HG02763 (cell line): ENCODE data around the gene OSR1.
"Not testable (repeated sequence)": the region's sequence is repeated elsewhere in the genome, so short reads cannot be mapped to it uniquely, and the experiment has no call there.

Experiments
- ATAC-seq: cut with Tn5 transposase; IDR thresholded peaks from one replicate; pipeline ENCODE4 v1.9.1; 2021; ENCODE audit warnings: mild to moderate bottlenecking, moderate library complexity; ENCODE audit not compliant: unreplicated experiment

Gene OSR1

DNA sequence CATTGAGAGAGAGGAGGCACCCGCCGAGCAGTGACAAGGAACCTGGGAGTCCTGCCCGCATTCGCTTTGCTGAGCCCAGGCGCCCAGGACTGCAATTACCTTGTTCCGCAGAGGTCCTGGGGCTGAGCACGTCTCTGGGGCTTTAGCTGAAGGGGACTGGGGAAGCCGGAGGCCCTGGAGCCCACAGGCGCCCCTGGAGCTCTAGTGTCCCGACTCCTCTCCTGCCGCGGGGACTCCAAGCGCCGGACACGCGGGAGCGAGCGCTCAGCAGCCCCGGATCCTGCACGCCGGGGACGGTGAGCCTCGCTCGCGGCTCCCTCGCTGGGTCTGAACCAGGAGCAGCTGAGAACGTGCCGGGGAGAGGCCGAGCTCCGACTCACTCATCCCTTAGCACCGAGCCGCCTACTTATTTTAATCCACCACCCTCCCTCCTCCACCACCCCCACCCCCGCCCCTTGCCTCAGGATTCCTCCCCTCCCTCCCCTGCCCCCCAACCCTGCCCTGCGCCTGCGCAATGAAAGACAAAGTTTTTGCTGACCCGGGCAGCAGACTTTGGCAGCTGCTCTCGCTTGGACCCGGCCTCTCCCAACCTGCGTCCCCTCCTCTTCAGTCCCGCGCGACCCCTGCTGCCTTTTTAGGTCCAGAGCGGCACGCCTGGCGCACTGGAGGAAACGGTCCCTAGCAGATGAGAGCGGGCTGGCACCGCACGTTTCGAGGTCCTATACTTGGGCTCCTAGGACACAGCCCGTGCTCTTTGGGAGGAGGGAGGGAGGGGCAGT, at the start of gene OSR1:
Gene OSR1 (minus strand): TSS at position 382 of the 779 bp plus-strand sequence. CDS start 4,818 bp downstream, outside the sequence.
- no peak for ATAC-seq

DNA sequence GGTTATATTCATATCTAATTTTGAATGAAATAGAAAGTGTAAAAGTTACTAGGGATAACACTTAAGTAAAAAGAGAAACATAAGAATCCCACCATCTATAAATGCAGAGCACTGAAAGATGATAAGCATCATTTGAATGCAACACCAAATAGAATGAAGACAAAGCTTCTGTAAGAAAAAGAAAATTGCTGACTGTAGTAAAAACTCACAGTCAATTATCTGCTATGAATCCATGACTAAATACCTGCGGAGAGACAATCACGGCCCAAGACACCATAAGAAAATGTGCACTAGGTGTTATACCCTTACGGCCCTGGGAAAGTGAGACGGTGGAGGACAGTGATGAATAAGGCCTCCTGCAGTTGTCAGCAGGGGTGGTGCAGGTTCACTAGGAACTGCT, 45.4 kb upstream of the OSR1 start:
- ATAC-seq, result no peak

DNA sequence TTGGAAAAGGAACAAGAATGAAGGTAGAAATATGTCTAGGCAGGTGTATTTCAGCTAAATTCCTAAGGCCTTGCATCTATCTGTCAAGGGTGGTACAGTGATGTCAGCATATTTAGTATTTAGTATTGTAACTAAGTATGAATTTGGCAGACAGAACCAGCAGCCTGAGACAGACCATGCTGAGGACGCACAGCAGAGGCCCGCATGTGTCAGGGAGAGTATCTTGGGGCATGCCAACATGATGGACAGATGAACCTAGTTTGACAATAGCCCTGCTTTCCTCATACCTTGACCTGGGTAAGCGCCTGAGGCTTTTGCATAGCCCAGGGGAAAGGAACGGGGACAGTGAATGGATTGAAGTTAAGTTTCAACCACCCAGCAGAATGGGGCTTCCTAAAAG, 33.8 kb upstream of the OSR1 start:
- ATAC-seq, result no peak

DNA sequence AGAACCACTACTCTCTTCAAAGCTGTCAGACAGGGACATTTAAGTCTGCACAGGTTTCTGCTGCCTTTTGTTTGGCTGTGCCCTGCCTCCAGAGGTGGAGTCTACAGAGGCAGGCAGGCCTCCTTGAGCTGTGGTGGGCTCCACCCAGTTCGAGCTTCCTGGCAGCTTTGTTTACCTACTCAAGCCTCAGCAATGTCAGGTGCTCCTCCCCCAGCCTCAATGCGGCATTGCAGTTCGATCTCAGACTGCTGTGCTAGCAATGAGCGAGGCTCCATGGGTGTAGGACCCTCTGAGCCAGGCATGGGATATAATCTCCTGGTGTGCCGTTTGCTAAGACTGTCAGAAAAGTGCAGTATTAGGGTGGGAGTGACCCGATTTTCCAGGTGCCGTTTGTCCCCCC, 31.0 kb upstream of the OSR1 start:
- not testable (repeated sequence) for ATAC-seq

DNA sequence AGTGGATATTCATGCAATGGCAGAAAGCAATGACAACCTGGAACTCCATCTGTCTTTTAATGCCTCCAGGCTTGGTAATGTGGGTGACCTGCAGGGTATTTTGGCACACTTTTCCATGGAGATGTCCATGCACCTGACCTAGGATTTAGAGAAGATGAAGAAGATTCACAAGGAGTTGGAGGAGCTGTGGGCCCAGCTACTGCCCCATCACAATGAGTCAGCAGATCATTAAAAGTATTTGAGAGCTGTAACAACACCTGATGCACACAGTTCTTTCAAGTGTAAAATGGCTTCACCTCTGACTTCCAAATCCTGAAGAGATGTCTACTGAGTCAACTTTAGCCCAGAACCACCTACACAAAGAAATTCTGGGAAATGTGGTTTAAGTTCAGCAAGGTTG, 22.1 kb upstream of the OSR1 start:
- no peak for ATAC-seq

DNA sequence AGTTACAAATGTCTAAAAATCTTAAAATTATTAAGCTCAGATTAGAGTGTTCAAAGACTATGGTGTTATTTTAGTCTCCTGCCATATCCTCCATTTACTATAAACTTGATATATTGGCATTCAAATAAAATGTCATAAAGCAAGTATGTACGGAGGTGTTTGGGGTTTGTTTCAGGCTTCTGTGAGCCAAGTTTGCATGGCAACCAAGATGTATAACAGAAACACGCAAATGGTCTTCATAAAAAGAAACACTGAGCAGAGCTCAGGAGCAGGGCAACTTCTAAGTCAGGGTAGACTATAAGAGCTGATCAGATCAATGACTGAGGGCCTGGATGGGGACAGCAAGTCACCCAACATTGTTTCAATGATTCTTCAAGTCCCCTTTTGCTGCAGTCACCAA, 20.5 kb upstream of the OSR1 start:
- no peak for ATAC-seq

DNA sequence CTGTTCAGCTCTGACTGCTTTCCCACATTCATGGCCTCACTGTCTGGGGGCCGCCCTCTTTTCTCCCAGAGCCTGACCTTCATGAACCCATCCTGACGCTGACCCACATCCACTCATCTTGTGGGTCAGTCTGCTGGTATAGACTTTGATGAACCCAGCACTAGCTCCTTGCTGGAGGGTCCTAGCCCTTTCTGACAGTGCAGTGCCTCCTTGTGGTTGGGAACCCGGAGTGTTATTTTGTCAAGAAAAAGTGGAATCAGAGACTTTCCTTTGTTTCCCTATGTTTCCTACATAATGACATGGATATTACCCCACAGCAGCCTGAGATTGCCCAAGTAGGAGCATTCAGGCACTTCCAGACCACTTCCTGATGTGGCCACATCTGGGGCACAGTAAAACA, 19.3 kb upstream of the OSR1 start:
- ATAC-seq, result no peak

DNA sequence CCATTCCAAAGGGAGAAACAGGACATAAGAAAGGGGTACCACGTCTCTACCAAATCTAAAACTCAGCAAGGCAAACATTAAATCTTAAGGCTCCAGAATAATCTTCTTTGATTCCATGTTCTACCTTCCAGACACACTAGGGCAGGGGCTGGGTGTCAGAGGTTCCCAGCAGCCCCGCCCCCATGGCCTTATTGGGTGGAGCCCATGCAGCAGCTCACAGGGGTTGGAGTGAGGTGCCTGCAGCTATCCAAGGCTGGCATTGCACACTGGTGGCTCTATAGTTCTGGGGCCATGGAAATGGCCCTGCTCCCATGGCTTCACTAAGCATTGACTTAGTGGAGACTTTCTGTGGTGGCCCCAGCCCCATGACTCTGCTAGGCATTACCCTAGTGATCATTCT, 14.9 kb upstream of the OSR1 start:
- ATAC-seq, result no peak

DNA sequence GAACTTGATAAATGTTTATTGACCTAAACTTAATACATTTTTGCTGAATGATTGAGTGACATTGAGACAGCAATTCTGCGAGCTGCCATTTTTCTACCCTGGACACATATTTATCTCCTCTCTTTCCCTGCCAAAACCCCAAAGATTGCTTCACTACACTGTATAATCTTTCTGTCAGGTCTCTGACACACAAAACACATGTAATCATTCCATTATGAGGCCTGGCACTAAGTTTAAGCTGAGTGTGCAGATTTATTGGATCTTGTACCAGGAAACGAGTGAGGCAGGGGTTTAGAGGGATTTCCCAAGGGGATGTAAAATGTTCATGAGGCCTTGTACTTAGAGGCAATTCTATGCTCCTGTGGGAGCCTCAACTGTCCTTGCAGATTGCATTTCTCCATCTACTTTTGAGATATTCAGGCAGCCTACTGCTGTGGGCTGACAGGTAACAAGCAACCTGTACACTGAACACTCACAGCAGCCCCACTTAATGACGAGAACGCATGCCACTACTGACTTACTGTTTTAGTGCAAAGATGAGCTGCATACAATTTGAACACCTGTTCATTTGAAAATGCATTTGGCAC, 13.7 kb upstream of the OSR1 start:
- ATAC-seq, result no peak

DNA sequence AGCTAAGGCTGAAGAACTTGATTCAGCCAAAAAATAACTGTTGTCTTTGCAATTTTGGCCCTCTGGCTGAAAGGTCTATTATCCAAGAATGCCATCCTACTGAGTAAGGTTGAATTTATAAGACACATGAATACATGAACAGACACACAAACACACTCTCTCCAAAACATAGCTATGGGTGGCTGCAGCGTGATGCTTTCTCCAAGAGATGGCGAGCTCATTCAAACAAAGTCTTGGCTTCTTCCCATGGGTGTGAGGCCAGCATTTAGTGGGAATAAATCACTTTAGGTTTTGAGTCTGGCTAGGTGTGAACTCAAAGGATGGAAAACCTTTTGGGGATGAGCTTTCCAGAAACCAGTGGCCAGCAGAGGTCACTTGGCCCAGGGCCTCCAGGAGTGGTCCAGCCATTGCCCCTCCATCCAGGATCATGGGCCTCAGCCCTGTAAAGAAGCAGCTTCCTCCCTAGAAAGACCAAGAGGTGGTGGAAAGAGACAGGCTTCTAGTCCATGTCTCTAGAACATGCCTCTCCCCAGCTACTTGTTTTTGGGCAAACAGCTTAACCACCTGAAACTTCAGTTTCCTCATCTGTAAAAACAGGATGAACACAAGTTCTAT, 11.0 kb upstream of the OSR1 start:
- ATAC-seq, result no peak

DNA sequence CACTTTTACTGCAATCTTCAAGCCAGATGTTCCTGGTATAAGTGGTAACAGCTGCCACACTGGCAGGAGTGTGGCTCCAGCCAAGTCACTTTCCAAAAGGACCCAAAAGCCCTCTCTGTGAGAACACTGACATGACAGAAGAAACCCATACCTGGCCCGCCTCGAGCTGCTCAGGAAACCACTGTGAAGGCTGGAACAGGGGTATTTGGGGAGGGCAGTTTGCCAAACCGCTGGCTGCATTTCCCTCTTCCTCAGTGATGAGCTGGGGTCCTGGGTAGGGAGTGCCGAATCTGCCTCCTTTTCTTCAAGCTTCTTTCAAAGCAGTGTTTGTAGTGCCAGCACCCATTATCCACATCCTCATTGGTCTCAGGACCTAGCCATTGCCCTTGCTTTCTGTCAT, 10.3 kb upstream of the OSR1 start:
- ATAC-seq, result no peak

DNA sequence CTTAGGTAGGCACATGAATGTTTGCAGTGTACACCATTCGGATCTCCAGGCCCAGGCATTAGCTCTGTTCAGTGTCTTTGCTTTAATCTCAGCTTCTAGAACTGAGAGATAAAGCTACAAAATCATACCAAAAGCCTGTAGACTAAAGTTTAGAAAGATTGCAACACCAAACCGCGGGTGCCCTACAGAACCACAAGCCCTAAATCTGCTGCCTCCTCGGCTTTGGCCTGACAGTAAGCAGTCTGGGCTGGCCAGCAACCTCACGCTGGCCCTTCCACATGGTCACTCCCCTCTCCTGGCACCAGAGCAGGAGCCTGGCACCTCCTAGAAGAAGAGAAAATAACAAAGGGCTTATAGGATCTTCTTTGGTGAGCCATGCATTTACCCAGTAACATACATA, 8.9 kb upstream of the OSR1 start:
- ATAC-seq, result no peak

DNA sequence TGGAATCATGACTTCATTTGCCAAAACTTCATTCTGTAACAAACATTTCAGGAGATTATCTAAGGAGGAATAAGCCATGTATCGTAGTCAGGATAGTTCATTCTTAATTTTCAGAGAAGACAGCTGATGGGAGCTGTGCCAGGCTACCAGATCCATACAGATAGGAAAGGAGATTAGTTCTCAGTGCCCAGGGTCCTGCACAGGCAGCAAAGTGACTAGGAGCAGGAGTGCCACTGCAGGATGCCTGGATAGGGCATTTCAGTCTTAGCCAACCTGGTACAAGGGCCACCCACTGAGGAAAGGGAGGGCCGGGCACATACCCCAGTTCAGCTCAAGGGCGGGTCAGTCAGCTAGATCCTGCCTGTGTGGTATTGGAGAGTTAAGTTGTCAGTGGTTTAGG, 6.7 kb upstream of the OSR1 start:
- no peak for ATAC-seq

DNA sequence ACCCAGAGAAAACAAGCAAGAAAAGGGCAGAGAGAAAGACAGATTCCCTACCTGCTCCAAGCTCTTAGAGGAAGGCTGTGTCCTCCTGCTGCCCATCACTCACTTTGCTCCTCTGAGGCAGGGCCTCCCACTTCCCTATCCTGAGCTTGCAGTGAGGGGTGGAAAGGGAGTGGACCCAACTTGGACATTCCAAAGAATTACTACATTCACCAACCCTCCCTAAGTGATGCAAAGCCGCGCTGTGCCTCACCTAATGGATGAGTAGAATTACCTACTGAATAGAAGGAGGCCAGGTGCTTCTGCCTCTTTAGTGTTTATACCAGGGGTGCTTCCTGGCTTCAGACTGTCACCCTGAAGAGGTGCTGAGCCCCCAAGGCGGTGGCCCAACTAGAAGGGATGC, 5.6 kb upstream of the OSR1 start:
- no peak for ATAC-seq

DNA sequence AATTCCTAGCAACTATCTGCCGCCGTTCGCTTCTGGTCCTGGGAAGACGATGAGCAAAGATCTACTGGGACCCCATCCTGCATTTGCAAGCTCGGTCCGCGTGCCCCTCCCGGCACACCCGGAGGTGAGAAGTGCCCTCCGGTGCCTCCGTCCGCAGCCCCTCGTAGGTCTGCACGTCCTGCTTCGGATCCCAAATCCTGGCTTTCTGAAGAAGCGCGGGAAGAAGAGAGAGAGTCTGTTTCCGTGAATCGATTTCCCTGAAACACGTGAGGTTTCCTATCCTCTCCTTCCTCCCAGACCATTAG, 5.0 kb upstream of the OSR1 start:
- no peak for ATAC-seq

DNA sequence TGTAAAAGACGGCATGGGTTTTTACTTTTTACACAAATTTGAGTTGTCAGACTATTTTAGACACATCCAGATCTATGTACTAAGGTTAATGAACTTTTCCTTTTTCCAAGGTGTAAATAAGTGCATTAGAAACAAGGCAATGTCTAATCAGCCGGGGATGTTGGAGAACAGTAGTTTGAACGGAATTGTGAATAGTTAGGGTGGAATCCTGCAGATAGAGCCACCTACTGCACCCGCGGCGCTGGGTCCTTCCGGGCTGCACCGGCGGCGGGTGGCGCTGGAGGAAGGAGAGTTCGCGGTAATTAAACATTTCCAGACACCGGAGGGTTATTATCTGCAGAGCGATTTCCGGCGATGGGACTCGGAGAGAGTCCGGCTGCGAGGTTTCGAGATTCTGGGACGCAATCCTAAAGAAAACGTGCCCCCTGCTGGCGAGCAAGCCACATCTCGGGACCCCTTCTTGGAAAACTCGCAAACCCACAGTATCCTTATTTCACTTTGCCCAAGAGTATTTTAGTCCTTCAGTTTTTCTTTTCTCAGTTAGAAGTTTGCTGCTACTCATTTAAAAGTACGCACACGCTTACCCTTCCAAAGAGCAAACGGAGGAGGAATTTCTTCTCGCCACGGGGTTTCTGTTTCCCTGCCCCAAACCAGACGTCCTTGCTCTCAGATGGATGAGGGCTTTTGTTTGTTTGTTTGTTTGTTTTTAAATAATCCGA, 4.5 kb upstream of the OSR1 start:
- peak; percentile 43 for ATAC-seq

DNA sequence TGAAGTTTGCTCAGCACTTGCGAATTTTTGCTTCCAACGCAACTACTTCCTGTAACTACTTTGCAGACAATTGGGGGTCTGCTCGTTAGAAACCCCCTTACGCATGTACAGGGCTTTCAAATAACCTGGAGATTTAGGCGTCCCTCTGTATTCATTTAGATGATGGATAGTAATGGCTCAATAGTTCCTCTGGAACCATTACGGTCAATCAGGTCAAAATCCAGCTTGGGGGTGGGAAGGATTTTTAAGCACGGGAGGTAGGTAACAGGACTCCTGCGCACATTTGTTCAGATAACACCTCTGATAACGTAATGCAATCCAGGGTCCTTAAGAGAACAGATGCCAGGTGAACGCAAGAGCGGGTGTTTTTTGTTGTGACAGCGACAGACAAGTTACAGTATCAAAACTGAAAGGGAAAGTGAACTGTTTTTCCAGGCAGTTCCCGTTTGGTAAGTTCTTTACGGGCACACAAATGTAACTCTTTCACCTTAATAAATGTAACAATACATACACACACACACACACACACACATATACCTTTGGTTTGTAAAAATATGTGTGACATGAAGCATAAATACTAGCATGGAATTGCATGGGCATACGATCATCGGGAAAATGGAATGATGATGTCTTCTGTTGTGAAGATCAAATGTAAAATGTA, 3.8 kb upstream of the OSR1 start:
- no peak for ATAC-seq

DNA sequence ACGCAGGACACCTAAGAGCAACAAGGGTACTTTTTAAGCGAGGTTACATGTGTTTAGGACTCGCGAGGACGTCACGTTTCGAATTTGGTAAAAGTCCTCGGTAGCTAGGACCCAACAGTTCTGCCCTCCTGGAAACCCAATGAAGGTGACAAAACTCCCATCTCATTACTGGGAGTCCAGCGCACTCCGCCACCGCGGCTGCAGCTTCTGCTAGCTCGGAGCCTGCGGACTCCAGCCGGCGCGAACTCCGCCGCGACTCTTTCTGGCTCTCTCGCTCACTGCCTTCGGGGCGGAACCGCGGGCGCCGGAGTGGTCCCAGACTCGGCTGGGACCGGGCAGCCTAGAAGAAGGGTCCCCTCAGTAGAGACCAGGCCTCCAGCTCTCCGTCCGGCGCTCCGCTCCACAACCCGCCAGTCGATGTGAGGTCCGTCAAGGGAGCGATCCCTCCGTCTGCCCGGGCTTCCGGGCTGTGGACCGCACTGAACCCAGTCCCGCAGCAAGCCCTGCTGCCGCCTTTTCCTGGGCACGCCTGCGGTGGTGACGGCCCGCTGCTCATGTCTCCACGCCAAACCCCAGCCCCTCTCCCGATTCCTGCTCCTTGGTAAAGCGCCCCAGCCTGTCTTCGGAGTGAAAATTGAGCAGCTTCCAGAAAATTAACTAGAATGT, 3.0 kb upstream of the OSR1 start:
- ATAC-seq, result no peak

DNA sequence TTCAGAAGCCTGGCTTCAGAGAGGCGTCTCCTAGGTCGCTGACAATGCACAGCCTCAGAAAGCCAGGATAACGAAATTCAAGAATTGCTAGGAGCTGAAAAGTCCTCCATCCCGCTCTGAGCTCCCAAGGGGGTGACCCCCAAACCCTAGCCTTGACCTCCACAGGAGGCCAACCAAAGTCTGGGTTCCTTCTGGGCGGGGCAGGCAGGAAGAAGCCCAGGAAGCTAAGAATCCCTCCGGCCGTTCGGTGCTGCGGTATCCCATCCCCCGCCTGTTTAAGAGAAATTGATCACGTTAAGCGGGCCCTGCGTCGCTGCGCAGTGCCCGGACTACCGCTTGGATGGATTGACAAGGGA, 2.5 kb upstream of the OSR1 start:
- ATAC-seq, result no peak

DNA sequence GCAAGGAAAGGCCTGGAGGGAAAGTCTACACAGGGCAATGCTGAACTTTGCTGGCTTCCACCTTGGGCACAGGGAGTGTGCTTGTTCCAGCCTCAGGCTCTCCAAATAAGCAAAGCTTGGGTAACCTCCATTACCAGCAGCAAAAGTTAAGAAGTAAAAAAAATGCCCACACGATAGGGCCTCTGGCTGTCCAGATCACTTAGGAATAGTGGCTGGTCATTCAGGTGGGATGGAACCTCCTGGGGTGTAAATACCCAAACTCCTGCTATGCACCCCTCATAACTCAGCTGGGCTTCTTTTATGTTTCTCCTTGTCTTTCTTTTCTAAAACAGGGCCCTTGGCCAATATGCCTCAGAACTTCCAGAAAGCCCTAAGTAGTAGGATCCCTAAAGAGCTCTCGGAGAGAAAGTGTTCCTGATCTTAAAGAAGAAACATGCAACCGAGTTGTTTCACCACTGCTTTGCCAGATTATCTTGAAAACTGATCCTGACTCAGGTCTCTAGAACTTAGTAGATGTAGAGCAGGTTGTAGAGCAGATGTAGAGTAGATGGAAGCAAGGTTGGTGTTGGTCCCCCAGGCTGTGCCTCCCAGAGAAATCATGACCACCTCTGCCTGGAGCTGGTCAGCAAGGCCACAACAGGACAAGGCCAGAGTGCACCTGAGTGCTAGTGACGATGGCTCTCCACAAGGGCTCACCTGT, 2.0 kb upstream of the OSR1 start:
- ATAC-seq, result no peak
